Gastrocnemius medialis (tissue), 4 donors: ENCODE results near the gene STRN.

ENCODE experiments used
- POLR2A ChIP-seq, 2 donors: fragments of 450-650 bp; IDR thresholded peaks; one replicate each; pipeline ENCODE4 v1.6.1; 2017; ENCODE audit warnings: antibody characterized with exemption in 2 of 2, mild to moderate bottlenecking in 2 of 2, moderate library complexity in 2 of 2
- TF ChIP-seq, protein P1 (sequence below), 5 experiments: fragments of 450-650 bp in 3 of 5; fragments of 200-600 bp in 2 of 5; sonication (generic) in 2 of 5; IDR thresholded peaks in 4 of 5; conservative IDR thresholded peaks in 1 of 5; 1 replicate in 4 of 5; 2 replicates in 1 of 5; pipeline ENCODE4 v1.5.1; 2016 to 2019; ENCODE audit warnings: antibody characterized with exemption in 5 of 5, mild to moderate bottlenecking in 3 of 5, moderate library complexity in 3 of 5

DNA sequence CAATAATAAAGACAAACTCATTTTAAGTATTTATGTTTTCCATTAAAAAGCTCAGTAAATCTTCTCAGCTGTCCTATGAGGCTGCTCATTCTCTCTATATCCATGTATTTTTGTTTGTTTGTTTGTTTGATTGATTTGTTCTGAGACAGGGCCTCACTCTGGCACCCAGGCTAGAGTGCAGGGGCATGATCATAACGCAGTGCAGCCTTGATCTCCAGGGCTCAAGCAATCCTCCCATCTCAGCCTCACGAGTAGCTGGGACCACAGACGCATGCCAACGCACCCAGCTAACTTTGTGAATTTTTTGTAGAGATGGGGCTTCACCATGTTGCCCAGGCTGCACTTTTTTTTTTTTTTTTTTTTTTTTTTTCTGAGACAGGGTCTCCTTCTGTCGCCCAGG lies 5.6 kb downstream of the STRN start:
- no peak for TF ChIP-seq POLR2A (IDR thresholded peaks at IDR 0.05)
- TF ChIP-seq, protein P1, sequence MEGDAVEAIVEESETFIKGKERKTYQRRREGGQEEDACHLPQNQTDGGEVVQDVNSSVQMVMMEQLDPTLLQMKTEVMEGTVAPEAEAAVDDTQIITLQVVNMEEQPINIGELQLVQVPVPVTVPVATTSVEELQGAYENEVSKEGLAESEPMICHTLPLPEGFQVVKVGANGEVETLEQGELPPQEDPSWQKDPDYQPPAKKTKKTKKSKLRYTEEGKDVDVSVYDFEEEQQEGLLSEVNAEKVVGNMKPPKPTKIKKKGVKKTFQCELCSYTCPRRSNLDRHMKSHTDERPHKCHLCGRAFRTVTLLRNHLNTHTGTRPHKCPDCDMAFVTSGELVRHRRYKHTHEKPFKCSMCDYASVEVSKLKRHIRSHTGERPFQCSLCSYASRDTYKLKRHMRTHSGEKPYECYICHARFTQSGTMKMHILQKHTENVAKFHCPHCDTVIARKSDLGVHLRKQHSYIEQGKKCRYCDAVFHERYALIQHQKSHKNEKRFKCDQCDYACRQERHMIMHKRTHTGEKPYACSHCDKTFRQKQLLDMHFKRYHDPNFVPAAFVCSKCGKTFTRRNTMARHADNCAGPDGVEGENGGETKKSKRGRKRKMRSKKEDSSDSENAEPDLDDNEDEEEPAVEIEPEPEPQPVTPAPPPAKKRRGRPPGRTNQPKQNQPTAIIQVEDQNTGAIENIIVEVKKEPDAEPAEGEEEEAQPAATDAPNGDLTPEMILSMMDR (IDR thresholded peaks at IDR 0.05 in 4 of 5, conservative IDR thresholded peaks at IDR 0.05 in 1 of 5): no peak
